H1 (cell line): Measurements from ENCODE around the gene TDRD9. TPM values are rescaled to one million over a fixed set of nuclear protein-coding genes. Genes with fewer than 3 reads are reported as not detected.

Experiments
- KDM4A ChIP-seq: IDR thresholded peaks from one replicate; pipeline ENCODE4 v1.7.1; 2012; ENCODE audit warnings: low read depth, mild to moderate bottlenecking, moderate library complexity, low read length, inconsistent platforms; ENCODE audit not compliant: severe bottlenecking
- RFX5 ChIP-seq: IDR thresholded peaks from 2 replicates; pipeline ENCODE4 v1.6.1; 2011; ENCODE audit warnings: low read depth, low read length, improper control_type of control experiment, borderline replicate concordance
- SP4 ChIP-seq: IDR thresholded peaks from 2 replicates; pipeline ENCODE4 v1.6.1; 2012; ENCODE audit warnings: low read length, inconsistent platforms
- polyA plus RNA-seq, 7 experiments: library from polyadenylated mRNA; depleted of rRNA in 3 of 7; stranded (reverse) in 5 of 7; unstranded in 2 of 7; fragments of >200 nt in 5 of 7; fragments of 200-250 nt in 2 of 7; gene quantifications; 1 replicate in 5 of 7; 2 replicates in 1 of 7; 4 replicates in 1 of 7; pipeline versions ENCODE4 v1.2.1 to v1.2.3, GENCODE V29; 2011 to 2013; ENCODE audit warnings: missing spikeins in 2 of 7, mixed read lengths in 2 of 7
- total RNA-seq: library from RNA; stranded (reverse); fragmentation: NEBNext Ultra II Directional; extraction: Animal tissue kit (Norgen Biotek cat#: 25700); gene quantifications from 2 replicates; pipeline ENCODE4 v1.2.1, GENCODE V29; 2021
- TF ChIP-seq, protein P1 (sequence below): fragments of 300-600 bp; sonication (generic); IDR thresholded peaks from 2 replicates; pipeline ENCODE4 v1.7.1; 2012; ENCODE audit warnings: low read length, moderate library complexity, mild to moderate bottlenecking, inconsistent platforms; ENCODE audit not compliant: insufficient replicate concordance
- TF ChIP-seq, protein P2 (sequence below): IDR thresholded peaks from 2 replicates; pipeline ENCODE4 v1.6.1; 2011; ENCODE audit warnings: low read length, improper control_type of control experiment

The TDRD9 gene
- total and polyA plus RNA-seq, 2 of the 8 experiments (the other 6 are each of a cell fraction or from before 2014, with no cell fraction given) = not detected

GRCh38 chr14:104086210-104086660, 158.0 kb downstream of the TDRD9 start (continued):
- TF ChIP-seq, protein P1, sequence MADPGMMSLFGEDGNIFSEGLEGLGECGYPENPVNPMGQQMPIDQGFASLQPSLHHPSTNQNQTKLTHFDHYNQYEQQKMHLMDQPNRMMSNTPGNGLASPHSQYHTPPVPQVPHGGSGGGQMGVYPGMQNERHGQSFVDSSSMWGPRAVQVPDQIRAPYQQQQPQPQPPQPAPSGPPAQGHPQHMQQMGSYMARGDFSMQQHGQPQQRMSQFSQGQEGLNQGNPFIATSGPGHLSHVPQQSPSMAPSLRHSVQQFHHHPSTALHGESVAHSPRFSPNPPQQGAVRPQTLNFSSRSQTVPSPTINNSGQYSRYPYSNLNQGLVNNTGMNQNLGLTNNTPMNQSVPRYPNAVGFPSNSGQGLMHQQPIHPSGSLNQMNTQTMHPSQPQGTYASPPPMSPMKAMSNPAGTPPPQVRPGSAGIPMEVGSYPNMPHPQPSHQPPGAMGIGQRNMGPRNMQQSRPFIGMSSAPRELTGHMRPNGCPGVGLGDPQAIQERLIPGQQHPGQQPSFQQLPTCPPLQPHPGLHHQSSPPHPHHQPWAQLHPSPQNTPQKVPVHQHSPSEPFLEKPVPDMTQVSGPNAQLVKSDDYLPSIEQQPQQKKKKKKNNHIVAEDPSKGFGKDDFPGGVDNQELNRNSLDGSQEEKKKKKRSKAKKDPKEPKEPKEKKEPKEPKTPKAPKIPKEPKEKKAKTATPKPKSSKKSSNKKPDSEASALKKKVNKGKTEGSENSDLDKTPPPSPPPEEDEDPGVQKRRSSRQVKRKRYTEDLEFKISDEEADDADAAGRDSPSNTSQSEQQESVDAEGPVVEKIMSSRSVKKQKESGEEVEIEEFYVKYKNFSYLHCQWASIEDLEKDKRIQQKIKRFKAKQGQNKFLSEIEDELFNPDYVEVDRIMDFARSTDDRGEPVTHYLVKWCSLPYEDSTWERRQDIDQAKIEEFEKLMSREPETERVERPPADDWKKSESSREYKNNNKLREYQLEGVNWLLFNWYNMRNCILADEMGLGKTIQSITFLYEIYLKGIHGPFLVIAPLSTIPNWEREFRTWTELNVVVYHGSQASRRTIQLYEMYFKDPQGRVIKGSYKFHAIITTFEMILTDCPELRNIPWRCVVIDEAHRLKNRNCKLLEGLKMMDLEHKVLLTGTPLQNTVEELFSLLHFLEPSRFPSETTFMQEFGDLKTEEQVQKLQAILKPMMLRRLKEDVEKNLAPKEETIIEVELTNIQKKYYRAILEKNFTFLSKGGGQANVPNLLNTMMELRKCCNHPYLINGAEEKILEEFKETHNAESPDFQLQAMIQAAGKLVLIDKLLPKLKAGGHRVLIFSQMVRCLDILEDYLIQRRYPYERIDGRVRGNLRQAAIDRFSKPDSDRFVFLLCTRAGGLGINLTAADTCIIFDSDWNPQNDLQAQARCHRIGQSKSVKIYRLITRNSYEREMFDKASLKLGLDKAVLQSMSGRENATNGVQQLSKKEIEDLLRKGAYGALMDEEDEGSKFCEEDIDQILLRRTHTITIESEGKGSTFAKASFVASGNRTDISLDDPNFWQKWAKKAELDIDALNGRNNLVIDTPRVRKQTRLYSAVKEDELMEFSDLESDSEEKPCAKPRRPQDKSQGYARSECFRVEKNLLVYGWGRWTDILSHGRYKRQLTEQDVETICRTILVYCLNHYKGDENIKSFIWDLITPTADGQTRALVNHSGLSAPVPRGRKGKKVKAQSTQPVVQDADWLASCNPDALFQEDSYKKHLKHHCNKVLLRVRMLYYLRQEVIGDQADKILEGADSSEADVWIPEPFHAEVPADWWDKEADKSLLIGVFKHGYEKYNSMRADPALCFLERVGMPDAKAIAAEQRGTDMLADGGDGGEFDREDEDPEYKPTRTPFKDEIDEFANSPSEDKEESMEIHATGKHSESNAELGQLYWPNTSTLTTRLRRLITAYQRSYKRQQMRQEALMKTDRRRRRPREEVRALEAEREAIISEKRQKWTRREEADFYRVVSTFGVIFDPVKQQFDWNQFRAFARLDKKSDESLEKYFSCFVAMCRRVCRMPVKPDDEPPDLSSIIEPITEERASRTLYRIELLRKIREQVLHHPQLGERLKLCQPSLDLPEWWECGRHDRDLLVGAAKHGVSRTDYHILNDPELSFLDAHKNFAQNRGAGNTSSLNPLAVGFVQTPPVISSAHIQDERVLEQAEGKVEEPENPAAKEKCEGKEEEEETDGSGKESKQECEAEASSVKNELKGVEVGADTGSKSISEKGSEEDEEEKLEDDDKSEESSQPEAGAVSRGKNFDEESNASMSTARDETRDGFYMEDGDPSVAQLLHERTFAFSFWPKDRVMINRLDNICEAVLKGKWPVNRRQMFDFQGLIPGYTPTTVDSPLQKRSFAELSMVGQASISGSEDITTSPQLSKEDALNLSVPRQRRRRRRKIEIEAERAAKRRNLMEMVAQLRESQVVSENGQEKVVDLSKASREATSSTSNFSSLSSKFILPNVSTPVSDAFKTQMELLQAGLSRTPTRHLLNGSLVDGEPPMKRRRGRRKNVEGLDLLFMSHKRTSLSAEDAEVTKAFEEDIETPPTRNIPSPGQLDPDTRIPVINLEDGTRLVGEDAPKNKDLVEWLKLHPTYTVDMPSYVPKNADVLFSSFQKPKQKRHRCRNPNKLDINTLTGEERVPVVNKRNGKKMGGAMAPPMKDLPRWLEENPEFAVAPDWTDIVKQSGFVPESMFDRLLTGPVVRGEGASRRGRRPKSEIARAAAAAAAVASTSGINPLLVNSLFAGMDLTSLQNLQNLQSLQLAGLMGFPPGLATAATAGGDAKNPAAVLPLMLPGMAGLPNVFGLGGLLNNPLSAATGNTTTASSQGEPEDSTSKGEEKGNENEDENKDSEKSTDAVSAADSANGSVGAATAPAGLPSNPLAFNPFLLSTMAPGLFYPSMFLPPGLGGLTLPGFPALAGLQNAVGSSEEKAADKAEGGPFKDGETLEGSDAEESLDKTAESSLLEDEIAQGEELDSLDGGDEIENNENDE = no peak
- TF ChIP-seq KDM4A (no peak), RFX5 (no peak), SP4 (no peak)
- TF ChIP-seq, protein P2, sequence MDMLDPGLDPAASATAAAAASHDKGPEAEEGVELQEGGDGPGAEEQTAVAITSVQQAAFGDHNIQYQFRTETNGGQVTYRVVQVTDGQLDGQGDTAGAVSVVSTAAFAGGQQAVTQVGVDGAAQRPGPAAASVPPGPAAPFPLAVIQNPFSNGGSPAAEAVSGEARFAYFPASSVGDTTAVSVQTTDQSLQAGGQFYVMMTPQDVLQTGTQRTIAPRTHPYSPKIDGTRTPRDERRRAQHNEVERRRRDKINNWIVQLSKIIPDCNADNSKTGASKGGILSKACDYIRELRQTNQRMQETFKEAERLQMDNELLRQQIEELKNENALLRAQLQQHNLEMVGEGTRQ = no peak
